CD8-positive, alpha-beta memory T cell (primary cell): Measurements from ENCODE around the gene KATNIP. TPM values are rescaled to one million over a fixed set of nuclear protein-coding genes. Genes with fewer than 3 reads are reported as not detected.

Experiments
- CTCF ChIA-PET: fragments of 350-600 bp; sonication (Branson Sonifier 250); formaldehyde crosslinking; loops from one replicate; lab custom pipeline; 2021; ENCODE audit warnings: antibody characterized with exemption; lab: Charles Lee
- POLR2A ChIA-PET: fragments of 350-600 bp; sonication (Branson Sonifier 250); formaldehyde crosslinking; loops from one replicate; lab custom pipeline; 2021; ENCODE audit warnings: antibody characterized with exemption; lab: Charles Lee
- DNase-seq, 5 donors: peaks; one replicate each; pipeline versions ENCODE4 v3.0.0 to v3.0.0-alpha.2; 2020 to 2022; ENCODE audit warnings: mixed read lengths in 1 of 5
- H3K27ac ChIP-seq: one replicate; pipeline ENCODE4 v1.7.0; 2013; ENCODE audit warnings: low read depth, mild to moderate bottlenecking, low read length, moderate library complexity
- H3K27me3 ChIP-seq: 2 replicates; pipeline ENCODE4 v1.7.0; 2013; ENCODE audit warnings: low read length, mild to moderate bottlenecking; ENCODE audit not compliant: insufficient read depth, poor library complexity, severe bottlenecking
- H3K36me3 ChIP-seq: 2 replicates; pipeline ENCODE4 v1.7.0; 2013; ENCODE audit warnings: mild to moderate bottlenecking, low read length, moderate library complexity; ENCODE audit not compliant: insufficient read depth
- H3K4me1 ChIP-seq: 2 replicates; pipeline ENCODE4 v1.7.0; 2013; ENCODE audit warnings: mild to moderate bottlenecking, low read length, moderate library complexity; ENCODE audit not compliant: insufficient read depth
- H3K4me3 ChIP-seq: 2 replicates; pipeline ENCODE4 v1.7.0; 2013; ENCODE audit warnings: mild to moderate bottlenecking, low read length
- H3K9me3 ChIP-seq: 2 replicates; pipeline ENCODE4 v1.7.0; 2013; ENCODE audit warnings: mild to moderate bottlenecking, low read length
- H3K27ac Mint-ChIP-seq, 8 donors: one replicate each; pipeline ENCODE4 v1.8.0; 2020 to 2021; ENCODE audit warnings: mixed read lengths in 8 of 8, mild to moderate bottlenecking in 6 of 8, inconsistent platforms in 3 of 8, moderate library complexity in 3 of 8
- H3K27me3 Mint-ChIP-seq, 2 donors: one replicate each; pipeline ENCODE4 v1.8.0; 2020 to 2021; ENCODE audit warnings: mixed read lengths in 2 of 2, mild to moderate bottlenecking in 1 of 2, moderate library complexity in 1 of 2
- H3K36me3 Mint-ChIP-seq, 3 donors: one replicate each; pipeline ENCODE4 v1.8.0; 2020 to 2021; ENCODE audit warnings: mixed read lengths in 3 of 3, inconsistent platforms in 1 of 3, mild to moderate bottlenecking in 1 of 3
- H3K4me1 Mint-ChIP-seq, 3 donors: one replicate each; pipeline ENCODE4 v1.8.0; 2020 to 2021; ENCODE audit warnings: mixed read lengths in 3 of 3, inconsistent platforms in 1 of 3, mild to moderate bottlenecking in 1 of 3
- H3K4me3 Mint-ChIP-seq, 7 donors: one replicate each; pipeline ENCODE4 v1.8.0; 2020 to 2021; ENCODE audit warnings: mixed read lengths in 7 of 7, mild to moderate bottlenecking in 6 of 7, moderate library complexity in 4 of 7, inconsistent platforms in 2 of 7
- H3K9me3 Mint-ChIP-seq, 5 donors: one replicate each; pipeline ENCODE4 v1.8.0; 2020 to 2022; ENCODE audit warnings: mixed read lengths in 5 of 5, mild to moderate bottlenecking in 3 of 5, moderate library complexity in 2 of 5, inconsistent platforms in 1 of 5
- polyA plus RNA-seq: library from polyadenylated mRNA; unstranded; fragments of 300-500 nt; fragmentation: Illumina TruSeq; gene quantifications from one replicate; pipeline ENCODE4 v1.2.3, GENCODE V29; 2021
- total RNA-seq, 2 experiments: library from RNA; stranded (reverse); gene quantifications; one replicate each; pipeline ENCODE4 v1.2.3, GENCODE V29; 2021

KATNIP gene
- total and polyA plus RNA-seq, 3 experiments from 2014 or later = 3.0 to 17.5 (median 15.1) TPM

DNA sequence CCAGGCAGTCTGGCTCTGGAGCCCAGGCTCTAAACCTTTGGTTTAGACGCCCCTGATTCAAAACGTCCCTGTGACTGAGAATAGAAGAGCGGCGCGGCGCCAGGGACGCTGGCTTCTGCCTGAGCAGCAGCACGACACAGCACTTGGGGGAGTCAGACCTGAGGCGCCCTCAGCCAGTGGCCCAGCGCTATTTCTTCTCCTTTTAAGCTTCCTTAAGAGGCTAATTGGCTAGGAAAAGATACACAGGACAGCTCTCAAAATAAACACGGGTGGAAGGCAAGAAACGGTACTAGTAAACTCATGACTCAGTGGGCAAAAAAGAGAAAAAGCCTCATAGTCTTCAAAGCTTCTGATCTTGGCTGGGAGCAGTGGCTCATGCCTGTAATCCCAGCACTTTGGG, 35.1 kb upstream of the KATNIP start:
- Mint-ChIP-seq H3K4me1 (peaks cover 0 to 5% (median 0%) of the 10 kb centered on the region in 3 donors), H3K36me3 (peaks cover 8 to 84% (median 16%) of the 10 kb centered on the region in 3 donors), H3K27me3 (no peaks in the 10 kb centered on the region), H3K9me3 (no peaks in the 10 kb centered on the region), H3K4me3 (no peak overlapping the region), H3K27ac (peak overlapping the region in 3 of 8 donors; percentile 62 to 90 (median 66))
- DNase-seq = no peak
- Histone ChIP-seq H3K4me3 (no peak overlapping the region), H3K4me1 (no peaks in the 10 kb centered on the region), H3K36me3 (peaks cover 16% of the 10 kb centered on the region), H3K9me3 (no peaks in the 10 kb centered on the region), H3K27ac (no peak overlapping the region), H3K27me3 (no peaks in the 10 kb centered on the region)
- ChIA-PET POLR2A (no interaction called here), CTCF (interaction anchor here (0.6 to 1.0 kb wide), 2 partner anchors 9 to 206 kb away, joined by 3 read pairs; no protein-coding TSS in a partner anchor)

DNA sequence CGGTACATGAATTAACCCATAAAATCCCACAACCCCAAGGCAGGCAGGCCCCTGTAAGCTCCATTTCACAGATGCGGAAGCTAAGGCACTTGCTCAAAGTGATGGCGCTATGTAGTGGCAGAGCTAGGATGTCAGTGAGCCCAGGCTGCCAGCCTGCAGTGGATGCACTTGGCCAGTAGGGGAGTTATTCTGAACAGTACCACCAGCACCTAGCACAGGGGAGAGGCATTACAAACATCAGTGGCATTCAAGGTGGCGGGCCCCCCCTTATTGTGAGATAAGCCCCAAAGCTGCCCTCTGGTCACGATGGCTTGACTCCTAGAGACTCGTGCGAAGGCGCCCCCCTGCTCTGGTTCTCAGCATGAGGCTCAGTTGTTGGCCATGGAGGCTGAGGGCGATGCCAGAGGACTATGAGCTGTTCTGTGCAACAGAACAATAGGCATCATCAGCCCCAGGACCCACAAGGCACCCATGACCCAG, 34.0 kb upstream of the KATNIP start:
- H3K4me1 ChIP-seq = no peaks in the 10 kb centered on the region
- no peak overlapping the region for H3K4me3 ChIP-seq
- Mint-ChIP-seq H3K27me3 (no peaks in the 10 kb centered on the region), H3K4me1 (peaks cover 0 to 5% (median 0%) of the 10 kb centered on the region in 3 donors), H3K4me3 (no peak overlapping the region), H3K27ac (peak overlapping the region in 2 of 8 donors; percentile 67 to 78), H3K36me3 (peaks cover 5 to 77% (median 15%) of the 10 kb centered on the region in 3 donors), H3K9me3 (no peaks in the 10 kb centered on the region)
- no peak overlapping the region for H3K27ac ChIP-seq
- H3K36me3 ChIP-seq = peaks cover 10% of the 10 kb centered on the region
- no peaks in the 10 kb centered on the region for H3K9me3 ChIP-seq
- ChIA-PET POLR2A (no interaction called here), CTCF (interaction anchor here (1.2 kb wide), 1 partner anchor 15 kb away, joined by 4 read pairs; no protein-coding TSS in a partner anchor)
- no peaks in the 10 kb centered on the region for H3K27me3 ChIP-seq
- no peak for DNase-seq

DNA sequence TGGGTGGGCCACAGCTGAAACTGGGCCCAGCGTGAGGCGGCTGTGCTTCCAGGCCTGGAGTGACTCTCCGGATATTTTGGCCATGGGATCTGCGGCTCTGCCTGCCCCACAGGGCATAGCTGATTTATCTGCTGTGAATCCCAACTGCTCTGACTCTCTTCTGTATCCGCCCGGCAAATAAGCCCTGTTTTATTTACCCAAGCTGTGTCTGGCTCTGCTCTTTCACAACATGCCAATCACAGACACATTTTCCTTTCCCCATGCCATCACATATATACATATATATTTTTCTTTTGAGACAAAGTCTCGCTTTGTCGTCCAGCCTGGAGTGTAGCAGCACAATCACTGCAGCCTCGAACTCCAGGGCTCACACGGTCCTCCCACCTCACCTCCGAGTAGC, 33.6 kb upstream of the KATNIP start:
- Histone ChIP-seq H3K4me1 (no peaks in the 10 kb centered on the region), H3K27ac (no peak overlapping the region), H3K4me3 (no peak overlapping the region), H3K9me3 (no peaks in the 10 kb centered on the region), H3K27me3 (no peaks in the 10 kb centered on the region), H3K36me3 (peaks cover 7% of the 10 kb centered on the region)
- ChIA-PET POLR2A (no interaction called here), CTCF (interaction anchor here (1.2 kb wide), 1 partner anchor 15 kb away, joined by 4 read pairs; no protein-coding TSS in a partner anchor)
- Mint-ChIP-seq H3K4me1 (peaks cover 0 to 5% (median 0%) of the 10 kb centered on the region in 3 donors), H3K36me3 (peaks cover 4 to 75% (median 15%) of the 10 kb centered on the region in 3 donors), H3K27ac (peak overlapping the region in 2 of 8 donors; percentile 73 to 78), H3K9me3 (no peaks in the 10 kb centered on the region), H3K4me3 (no peak overlapping the region), H3K27me3 (no peaks in the 10 kb centered on the region)
- no peak for DNase-seq

DNA sequence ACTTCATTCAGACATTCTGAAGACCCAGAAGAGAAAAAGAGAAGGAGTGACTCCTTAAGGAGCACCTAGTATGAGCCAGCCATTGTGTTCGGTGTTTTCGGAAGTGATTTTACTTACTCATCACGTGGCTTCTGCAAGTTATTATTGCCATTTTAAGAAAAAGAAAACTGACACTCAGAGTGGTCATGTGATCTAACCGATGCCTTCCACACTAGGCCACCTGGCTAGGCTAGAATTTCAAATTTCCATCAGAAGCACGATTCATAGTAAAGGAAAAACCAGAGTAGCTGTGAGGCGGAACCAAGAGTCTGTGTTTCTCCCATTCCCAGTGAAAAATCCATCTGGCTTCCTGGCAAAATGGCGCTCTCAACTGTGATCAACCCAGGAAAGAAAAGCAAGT, 32.3 kb upstream of the KATNIP start:
- CTCF ChIA-PET = no interaction called here

DNA sequence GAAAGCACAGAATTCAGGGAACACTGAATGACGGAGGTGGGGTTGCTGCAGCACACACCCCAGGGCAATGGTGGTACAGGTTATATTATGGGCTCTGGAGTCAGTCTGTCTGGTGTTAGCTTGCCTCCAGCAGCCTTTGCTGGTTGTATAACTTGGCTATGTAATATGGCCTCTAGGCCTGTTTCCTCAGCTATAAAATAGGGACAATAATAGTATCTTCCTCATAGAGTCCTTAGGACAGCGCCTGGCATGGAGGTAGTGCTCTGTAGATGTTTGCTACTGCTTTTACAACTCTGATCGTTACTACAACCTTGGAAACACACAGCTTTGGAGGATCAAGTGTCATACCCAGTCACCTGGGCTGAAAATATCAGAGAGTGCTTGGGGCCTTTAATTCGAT, 31.7 kb upstream of the KATNIP start:
- POLR2A ChIA-PET = no interaction called here
- H3K4me1 ChIP-seq = no peaks in the 10 kb centered on the region
- peak overlapping the region in 1 of 7 donors; percentile 59 for H3K4me3 Mint-ChIP-seq
- peak overlapping the region in 1 of 8 donors; percentile 11 for H3K27ac Mint-ChIP-seq
- DNase-seq = no peak
- no peak overlapping the region for H3K27ac ChIP-seq
- no peaks in the 10 kb centered on the region for H3K9me3 Mint-ChIP-seq
- H3K36me3 Mint-ChIP-seq = peaks cover 4 to 73% (median 24%) of the 10 kb centered on the region in 3 donors
- H3K36me3 ChIP-seq = peaks cover 7% of the 10 kb centered on the region
- no peaks in the 10 kb centered on the region for H3K27me3 Mint-ChIP-seq
- CTCF ChIA-PET = no interaction called here
- H3K27me3 ChIP-seq = no peaks in the 10 kb centered on the region
- H3K4me3 ChIP-seq = no peak overlapping the region
- H3K4me1 Mint-ChIP-seq = peaks cover 0 to 5% (median 2%) of the 10 kb centered on the region in 3 donors
- H3K9me3 ChIP-seq = no peaks in the 10 kb centered on the region

More for the DNA sequence above, 32.3 kb upstream of the KATNIP start:
- H3K9me3 Mint-ChIP-seq = no peaks in the 10 kb centered on the region
- H3K36me3 Mint-ChIP-seq = peaks cover 4 to 73% (median 19%) of the 10 kb centered on the region in 3 donors
- POLR2A ChIA-PET = no interaction called here
- no peak overlapping the region for H3K27ac Mint-ChIP-seq
- Histone ChIP-seq H3K36me3 (peaks cover 7% of the 10 kb centered on the region), H3K27ac (no peak overlapping the region), H3K4me1 (no peaks in the 10 kb centered on the region), H3K4me3 (no peak overlapping the region), H3K9me3 (no peaks in the 10 kb centered on the region), H3K27me3 (no peaks in the 10 kb centered on the region)
- no peak overlapping the region for H3K4me3 Mint-ChIP-seq
- H3K27me3 Mint-ChIP-seq = no peaks in the 10 kb centered on the region
- peaks cover 0 to 5% (median 2%) of the 10 kb centered on the region in 3 donors for H3K4me1 Mint-ChIP-seq
- no peak for DNase-seq

DNA sequence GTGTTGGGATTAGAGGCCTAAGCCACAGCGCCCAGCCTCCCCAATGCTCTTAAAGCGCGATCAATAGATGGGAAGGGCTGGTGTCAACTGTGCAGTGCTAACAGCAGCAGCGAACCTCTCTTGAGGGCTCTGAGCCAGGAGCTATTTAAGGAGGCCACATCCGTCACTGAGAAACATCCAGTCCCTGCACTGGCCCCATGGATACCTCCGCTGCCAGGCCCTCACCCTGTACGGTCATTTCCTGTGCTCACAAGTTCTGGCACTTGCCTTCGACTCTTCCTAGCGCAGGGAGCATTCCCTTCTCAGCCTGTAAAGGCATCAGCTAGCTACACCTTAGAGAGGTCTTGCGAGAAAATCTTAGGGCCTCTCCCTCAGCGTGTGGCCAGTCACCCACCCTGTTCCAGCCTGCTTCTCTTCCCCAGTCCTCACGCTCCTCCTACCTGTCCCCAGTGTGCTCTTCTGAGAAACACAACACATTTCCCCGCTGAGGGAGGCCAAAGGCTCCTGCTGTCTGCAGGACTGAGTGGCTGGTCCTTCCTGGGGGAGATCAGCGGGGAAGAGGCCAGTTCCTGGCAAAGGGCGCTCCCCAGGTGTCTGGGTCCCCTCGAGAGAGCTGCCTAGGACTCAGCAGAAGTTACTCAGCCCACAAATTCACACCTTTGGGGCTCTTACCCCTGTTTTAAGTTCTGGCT, 28.8 kb upstream of the KATNIP start:
- peak overlapping the region in 2 of 8 donors; percentile 42 to 68 for H3K27ac Mint-ChIP-seq
- H3K27me3 Mint-ChIP-seq = no peaks in the 10 kb centered on the region
- H3K4me1 Mint-ChIP-seq = peaks cover 0 to 2% (median 0%) of the 10 kb centered on the region in 3 donors
- Histone ChIP-seq H3K27me3 (no peaks in the 10 kb centered on the region), H3K27ac (no peak overlapping the region), H3K4me3 (no peak overlapping the region), H3K9me3 (no peaks in the 10 kb centered on the region), H3K36me3 (peaks cover 13% of the 10 kb centered on the region), H3K4me1 (no peaks in the 10 kb centered on the region)
- H3K36me3 Mint-ChIP-seq = peaks cover 0 to 78% (median 26%) of the 10 kb centered on the region in 3 donors
- H3K4me3 Mint-ChIP-seq = no peak overlapping the region
- no peaks in the 10 kb centered on the region for H3K9me3 Mint-ChIP-seq
- POLR2A ChIA-PET = no interaction called here
- DNase-seq = no peak
- CTCF ChIA-PET = no interaction called here

DNA sequence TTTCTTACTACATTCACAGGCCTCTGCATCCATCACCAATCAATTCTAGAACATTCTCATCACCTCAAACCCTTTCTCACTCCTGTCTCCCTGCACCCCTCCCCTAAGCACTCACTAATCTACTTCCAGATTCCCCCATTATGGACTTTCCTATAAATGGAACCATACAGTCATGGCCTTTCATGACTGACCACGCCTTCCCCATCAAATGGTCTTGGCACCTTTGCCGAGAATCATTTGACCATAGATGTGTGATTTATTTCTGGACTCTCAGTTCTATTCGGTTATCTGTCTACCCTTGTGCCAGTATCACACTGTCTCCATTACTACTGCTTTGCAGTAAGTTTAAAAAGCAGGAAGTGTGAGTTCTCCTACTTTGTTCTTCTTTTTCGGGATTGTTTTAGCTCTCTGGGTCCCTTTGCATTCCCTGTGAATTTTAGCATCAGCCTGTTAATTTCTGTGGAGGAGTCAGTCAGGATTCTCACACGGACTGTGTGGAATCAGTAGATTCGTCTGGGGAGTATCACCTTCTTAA, 27.7 kb upstream of the KATNIP start:
- Mint-ChIP-seq H3K27me3 (no peaks in the 10 kb centered on the region), H3K4me3 (no peak overlapping the region), H3K27ac (peak overlapping the region in 2 of 8 donors; percentile 2 to 73), H3K36me3 (peaks cover under 1 to 82% (median 29%) of the 10 kb centered on the region in 3 donors), H3K9me3 (no peaks in the 10 kb centered on the region), H3K4me1 (peaks cover 0 to 2% (median 0%) of the 10 kb centered on the region in 3 donors)
- H3K27ac ChIP-seq = no peak overlapping the region
- ChIA-PET POLR2A (no interaction called here), CTCF (no interaction called here)
- H3K36me3 ChIP-seq = peaks cover 24% of the 10 kb centered on the region
- H3K27me3 ChIP-seq = no peaks in the 10 kb centered on the region
- no peaks in the 10 kb centered on the region for H3K4me1 ChIP-seq
- no peak overlapping the region for H3K4me3 ChIP-seq
- no peak for DNase-seq
- no peaks in the 10 kb centered on the region for H3K9me3 ChIP-seq

DNA sequence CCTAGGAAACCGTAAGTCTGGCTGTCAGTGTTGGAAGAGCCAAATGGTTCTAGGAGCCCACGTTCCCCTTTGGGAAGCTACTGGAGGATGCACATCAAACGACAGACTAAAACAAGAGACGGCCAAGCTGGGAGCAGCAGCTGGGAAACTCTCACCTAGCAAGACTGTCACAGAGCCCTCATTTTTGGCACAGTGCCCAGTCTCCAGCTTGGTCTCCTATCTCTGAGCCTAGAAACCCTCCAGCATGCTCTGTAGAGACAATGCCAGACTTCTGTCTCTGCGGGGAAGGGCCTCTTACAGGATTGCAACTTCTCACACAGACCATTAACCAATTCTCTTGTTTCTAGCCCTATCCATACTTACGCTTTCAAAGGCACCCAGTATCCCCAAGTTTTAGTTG, 23.8 kb upstream of the KATNIP start:
- no peak for DNase-seq
- Mint-ChIP-seq H3K4me3 (no peak overlapping the region), H3K36me3 (peaks cover 20 to 93% (median 37%) of the 10 kb centered on the region in 3 donors), H3K27me3 (no peaks in the 10 kb centered on the region), H3K4me1 (peaks cover 0 to 2% (median 0%) of the 10 kb centered on the region in 3 donors), H3K9me3 (no peaks in the 10 kb centered on the region), H3K27ac (no peak overlapping the region)
- Histone ChIP-seq H3K9me3 (no peaks in the 10 kb centered on the region), H3K27ac (no peak overlapping the region), H3K4me1 (no peaks in the 10 kb centered on the region), H3K4me3 (no peak overlapping the region), H3K36me3 (peaks cover 44% of the 10 kb centered on the region), H3K27me3 (no peaks in the 10 kb centered on the region)
- ChIA-PET POLR2A (no interaction called here), CTCF (no interaction called here)
